ENCODE data around the gene PNPLA2.

The PNPLA2 gene

DNA sequence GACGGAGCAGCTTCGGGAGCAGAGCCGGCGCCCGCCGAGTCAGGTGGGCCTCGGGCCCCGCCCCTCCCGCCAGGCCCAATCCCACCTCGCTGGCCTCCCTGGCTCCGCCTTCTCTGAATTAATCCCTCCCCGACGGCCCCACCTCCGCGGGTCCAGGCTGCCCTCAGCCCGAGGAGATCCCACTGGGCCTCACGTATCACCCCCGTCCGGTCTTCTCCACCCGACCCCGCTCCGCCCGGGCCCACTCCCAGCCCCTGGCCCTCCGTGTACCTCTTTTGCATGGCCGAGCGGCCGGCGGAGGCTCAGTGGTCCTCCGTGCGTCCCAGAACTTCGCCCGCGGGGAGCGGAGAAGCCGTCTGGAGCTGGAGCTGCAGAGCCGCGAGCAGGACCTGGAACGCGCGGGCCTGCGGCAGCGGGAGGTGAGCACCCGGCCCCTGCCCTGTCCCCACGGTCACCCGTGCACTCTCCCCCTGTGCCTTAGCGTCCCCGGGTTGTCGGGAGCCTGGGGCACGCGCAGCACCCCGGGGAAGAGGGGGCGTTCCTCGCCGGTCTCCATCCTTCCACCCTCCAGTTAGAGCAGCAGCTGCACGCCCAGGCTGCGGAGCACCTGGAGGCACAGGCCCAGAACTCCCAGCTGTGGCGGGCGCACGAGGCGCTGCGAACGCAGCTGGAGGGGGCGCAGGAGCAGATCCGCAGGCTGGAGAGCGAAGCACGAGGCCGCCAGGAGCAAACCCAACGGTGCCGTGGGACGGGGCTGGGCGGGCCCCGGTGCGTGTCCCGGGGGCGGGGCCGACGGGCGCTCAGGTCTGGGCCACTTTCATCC is 11.8 kb downstream of the PNPLA2 start:
- peak in 1 of 3 experiments; percentile 66 for DNase-seq (ENCODE audit: low read depth in 3 of 3)

DNA sequence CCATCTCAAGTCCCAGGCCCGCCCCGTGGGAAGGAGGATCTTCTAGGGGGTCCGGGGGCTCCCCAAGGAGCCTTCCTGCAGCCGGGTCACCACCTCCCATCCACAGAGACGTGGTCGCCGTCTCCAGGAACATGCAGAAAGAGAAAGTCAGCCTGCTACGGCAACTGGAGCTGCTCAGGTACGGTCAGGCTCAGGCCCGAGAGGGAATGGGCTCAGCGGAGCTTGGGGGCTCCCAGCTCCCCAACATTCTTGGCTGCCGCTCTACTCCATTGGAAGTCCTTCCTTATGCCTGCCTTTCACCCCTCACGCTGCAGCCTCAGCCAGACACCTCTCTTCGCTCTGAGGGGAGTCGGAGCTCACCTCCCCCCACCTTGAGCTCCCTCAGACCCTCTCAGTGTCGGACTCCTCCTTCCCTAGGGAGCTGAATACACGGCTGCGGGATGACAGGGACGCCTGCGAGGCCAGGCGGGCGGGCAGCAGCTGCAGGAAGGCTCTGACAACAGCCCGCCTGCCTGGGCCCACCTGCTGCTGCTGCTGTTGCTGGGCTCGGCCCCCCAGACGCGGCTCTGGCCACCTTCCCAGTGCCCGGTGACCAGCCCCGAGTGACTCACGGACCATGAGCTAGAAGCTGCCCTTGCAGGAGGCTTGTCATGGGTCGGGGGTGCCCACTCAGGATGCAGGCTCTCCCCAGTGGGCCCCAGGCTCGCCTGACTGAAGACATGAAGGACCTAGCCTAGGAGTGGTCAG is 12.6 kb downstream of the PNPLA2 start:
- no peak for DNase-seq (ENCODE audit: low read depth in 3 of 3)

DNA sequence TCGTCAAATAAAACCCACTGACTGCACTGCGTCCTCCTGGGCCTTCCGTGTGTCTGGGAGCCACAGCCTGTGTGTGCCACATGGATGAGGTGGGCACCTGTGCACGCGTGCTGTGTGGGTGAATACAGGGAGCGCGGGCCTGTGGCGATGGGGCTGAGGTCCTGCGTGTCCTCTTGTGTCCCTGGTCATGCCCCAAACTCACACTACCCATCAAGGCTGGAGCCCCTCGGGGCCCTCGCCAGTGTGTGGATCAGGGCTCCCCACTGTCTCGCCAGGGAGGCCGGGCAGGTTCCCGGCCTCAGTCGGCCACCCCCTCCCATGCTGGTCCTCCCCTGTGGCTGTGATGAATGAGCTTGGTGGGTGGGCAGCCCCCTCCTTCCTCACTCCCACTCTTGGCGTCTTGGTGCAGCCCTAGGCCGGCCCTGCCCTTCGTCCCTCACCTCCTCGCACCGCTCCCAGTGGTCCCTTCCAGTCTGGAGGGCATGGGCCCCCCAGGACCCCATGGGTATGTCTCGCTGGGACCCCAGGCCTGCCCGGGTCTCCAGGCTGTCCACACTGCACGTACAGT is 13.3 kb downstream of the PNPLA2 start:
- no peak for DNase-seq (ENCODE audit: low read depth in 3 of 3)

DNA sequence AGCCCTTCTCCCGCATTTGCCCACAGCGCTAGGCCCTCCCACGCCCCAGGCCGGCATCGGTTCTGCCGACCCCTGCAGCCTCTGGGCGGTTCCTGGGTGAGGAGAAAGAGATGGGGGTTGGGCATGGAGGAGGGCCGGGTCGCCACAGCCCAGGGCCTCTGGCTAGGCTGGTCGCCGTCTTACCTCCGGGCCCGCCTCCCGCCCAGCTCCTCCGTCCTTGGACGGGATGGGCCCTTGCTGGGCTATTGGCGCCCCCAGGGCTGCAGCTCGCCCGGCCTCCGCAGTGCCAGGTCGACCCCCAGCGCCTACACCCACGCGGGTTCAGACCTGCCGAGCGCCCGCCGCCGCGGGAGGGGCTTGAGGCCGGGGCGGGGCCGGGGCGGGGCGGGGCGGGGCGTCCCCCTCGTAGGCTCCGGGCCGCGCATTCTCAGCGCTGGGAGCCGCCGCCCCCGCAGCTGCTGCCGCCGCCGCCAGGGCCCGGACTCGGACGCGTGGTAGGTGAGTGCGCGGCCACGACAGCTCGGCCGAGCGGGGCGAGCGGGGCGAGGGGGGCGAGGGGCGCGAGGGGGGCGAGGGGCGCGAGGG is 13.9 kb downstream of the PNPLA2 start, which contains the start of gene CD151:
Gene CD151 (plus strand): TSS at position 424 of the 585 bp plus-strand sequence. CDS start 3,118 bp downstream, outside the sequence.
- peak in 1 of 3 experiments; percentile 59 for DNase-seq (ENCODE audit: low read depth in 3 of 3)

DNA sequence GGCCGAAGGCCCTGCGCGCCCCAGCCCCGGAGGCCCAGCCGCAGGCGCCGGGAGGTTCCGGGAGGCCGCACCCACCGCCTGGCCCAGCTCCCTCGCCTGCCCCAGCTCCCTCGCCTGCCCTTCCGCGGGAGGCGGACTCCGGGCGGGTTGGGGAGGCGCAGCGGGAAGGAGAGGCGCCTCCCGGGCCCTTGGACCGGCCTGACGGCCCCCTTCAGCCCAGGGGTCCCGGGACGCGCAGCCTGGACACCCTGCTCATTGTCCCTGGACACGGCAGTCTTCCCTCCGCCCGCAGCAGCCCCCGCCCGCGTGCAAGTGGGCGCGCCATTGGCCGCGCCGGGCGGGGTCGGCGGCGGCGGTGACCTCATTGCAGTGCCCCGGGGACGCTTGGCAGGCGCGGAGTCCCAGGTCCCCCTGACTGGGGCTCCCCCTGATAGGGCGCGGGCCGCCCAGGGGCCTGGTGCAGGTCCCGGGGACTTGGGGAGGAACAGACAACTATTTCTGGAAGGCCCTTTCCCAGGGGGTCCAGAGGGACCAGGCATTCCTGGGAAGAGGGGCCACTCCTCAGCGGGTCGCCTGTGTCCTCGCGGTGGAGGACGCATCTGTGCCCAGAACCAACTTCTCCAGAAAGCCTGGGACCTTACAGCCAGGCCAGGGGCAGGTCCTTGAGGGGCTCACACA is 14.5 kb downstream of the PNPLA2 start:
- DNase-seq (ENCODE audit: low read depth in 3 of 3) = no peak

DNA sequence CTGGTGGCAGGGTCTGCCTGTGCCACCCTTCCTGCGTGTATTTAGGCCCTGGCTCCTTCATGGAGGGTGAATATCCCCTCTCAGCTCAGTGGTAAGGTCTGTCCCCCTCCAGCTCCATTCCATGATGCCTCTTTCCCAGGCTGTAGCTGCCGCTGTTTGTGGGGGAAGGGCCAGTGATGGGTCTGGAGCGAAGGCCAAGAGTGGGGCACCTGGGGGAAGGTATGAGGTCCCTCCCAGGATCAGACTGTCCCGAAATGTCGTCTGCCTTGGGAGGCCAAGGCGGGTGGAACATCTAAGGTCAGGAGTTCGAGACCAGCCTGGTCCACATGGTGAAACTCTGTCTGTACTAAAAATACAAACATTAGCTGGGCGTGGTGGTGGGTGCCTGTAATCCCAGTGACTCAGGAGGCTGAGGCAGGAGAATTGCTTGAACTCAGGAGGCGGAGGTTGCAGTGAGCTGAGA is 15.2 kb downstream of the PNPLA2 start:
- DNase-seq (ENCODE audit: low read depth in 3 of 3) = no peak

DNA sequence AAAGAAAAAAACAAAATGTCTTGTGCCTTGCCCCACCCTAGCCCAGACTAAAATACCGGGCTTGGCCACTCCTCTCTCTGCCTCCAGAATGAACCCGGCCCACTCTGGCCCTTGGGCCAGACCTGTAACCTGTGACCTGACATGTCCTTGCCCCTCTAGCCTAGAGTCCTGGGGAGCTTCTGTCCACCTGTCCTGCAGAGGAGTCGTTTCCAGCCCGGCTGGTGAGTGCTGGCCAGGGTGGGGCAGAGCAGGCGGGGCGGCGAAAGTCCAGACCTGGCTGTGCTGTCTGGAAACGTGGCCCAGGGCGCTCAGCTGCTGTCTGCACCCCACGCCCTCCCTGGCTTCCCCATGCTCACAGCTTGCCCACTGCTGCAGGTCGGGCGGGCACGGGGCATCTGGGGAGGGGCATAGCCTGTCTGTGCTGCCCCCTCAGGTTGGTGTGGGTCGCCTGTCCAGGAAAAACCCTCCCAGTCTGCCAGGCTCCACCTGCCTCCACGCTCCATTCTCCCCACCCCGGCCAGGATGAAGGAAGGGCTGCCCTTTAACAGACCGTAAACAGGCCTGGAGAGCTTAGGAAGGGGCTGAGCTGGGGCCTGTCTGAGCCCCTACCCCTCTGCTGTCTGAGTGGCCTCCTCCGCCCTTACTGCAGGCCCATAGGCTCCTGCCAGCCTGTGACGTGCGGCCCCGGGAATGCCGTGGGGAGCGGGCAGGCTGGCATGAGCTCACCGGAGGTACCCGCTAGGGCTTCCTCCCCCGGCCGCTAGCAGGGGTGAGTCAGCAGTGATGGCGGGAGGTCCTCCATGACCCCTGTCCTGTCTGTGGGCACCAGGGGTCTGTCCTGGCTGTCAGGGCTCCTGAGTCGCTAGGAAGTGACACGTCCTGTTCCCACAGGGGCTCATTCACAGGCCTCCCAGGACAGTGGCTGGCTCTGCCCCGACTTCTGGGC is 15.9 kb downstream of the PNPLA2 start:
- DNase-seq (ENCODE audit: low read depth in 3 of 3) = no peak

DNA sequence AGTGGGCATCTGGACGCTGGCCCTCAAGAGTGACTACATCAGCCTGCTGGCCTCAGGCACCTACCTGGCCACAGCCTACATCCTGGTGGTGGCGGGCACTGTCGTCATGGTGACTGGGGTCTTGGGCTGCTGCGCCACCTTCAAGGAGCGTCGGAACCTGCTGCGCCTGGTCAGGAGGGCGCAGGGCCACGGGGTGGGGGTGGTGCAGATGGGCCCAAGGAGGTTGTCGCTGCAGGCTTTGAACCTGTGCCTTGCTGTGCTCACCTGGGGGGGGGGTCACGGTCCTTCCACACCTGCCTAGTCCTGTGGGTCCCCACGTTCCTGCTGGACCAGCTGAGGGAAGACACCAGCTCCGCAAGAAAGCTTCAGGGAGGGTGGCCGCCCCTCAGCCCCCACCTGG is 17.6 kb downstream of the PNPLA2 start:
- DNase-seq (ENCODE audit: low read depth in 3 of 3) = no peak

DNA sequence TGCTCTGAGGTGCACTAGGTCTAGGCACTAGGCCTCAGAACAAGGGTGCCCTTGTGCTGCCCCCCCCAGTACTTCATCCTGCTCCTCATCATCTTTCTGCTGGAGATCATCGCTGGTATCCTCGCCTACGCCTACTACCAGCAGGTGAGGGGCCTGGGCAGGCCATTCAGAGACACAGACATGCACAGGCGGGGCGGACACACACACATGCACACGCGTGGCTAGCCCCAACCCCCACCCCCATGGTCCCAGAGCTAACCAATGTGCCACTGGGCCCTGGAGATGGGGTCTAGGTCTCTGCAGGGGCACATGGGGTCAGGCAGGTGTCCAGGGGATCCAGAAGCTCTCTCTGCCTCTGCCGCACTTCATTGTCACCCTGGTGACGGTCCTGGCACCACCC is 18.0 kb downstream of the PNPLA2 start:
- DNase-seq (ENCODE audit: low read depth in 3 of 3) = no peak

DNA sequence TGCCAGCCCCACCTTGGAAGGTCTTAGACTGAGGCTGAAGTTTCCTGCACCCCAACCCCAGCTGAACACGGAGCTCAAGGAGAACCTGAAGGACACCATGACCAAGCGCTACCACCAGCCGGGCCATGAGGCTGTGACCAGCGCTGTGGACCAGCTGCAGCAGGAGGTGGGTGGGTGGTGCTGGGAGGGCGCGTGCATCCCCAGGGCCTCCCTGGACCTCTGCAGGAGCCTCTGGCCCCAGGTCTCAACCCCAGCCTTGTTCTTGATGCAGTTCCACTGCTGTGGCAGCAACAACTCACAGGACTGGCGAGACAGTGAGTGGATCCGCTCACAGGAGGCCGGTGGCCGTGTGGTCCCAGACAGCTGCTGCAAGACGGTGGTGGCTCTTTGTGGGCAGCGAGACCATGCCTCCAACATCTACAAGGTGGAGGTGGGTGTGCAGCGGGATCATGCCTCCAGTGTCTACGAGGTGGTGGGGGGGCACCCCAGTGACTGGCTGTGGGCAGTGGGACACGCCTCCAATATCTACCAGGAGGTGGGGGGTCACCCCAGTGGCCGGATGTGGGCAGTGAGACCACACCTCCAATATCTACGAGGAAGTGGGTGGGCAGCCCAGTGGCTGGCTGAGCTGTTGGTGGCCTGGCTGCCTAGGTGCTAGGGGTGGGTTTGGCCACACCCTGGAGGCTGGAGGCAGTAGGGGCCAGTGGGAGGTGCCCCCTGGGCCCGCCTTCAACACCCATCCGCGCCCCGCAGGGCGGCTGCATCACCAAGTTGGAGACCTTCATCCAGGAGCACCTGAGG is 18.7 kb downstream of the PNPLA2 start:
- no peak for DNase-seq (ENCODE audit: low read depth in 3 of 3)

DNA sequence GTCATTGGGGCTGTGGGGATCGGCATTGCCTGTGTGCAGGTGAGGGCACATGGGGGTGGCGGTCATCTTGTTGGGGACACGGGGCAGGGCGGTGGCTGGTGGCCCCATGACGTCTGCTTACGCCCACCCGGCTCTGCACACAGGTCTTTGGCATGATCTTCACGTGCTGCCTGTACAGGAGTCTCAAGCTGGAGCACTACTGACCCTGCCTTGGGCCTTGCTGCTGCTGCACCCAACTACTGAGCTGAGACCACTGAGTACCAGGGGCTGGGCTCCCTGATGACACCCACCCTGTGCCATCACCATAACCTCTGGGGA is 19.2 kb downstream of the PNPLA2 start:
- DNase-seq (ENCODE audit: low read depth in 3 of 3) = no peak

DNA sequence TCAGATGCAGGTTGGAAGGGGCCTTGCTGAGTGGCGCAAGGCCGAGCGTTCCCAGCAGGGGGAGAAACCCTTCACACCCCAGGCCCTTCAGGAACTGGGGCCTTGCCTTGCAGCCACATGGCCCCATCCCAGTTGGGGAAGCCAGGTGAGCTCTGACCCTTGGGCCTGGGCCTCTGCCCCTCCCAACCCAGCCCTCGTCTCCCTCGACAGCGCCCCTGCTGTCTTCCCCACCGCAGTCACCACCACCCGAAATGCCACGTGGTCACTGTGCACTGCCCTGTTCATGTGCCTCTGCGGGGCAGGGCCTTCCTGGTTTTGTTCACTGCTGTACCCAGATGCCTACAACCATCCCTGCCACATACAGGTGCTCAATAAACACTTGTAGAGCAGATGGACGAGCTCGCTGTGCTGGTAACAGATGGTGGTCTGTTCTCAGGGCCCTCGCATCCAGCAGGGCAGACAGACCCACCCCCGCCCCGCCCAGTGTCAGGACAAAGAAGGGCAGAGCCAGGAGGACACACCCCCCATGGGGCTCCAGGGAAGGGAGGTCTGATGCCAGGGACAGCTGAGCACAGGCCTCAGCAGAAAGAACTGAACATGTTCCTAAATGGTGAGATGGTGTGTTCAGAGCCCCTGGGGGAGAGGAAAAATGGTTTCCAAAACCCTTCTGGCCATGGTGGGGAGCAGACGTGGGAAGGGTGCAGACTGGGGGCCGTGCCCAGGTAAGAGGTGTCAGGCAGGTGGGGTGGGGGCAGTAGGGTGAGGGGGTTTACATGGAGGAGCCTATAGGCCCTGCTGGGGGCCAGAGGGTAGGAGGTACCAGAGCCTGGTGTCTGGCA is 19.9 kb downstream of the PNPLA2 start:
- no peak for DNase-seq (ENCODE audit: low read depth in 3 of 3)

DNA sequence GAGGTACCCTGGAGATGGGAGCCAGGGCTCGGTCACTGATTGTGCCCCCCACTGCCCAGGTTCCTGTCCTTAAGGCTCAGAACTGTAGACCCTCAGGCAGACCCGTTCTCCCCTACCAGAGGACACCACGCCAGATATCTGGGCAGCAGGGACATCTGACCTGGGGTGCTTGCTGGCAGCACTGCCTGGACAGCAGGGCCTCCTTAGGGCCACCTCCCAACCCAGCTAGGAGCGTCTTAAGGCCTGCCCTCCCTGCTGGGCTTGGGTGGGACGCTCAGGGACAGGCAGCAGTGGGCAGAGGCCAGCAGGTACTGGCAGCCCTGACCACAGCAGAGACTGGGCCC is 20.5 kb downstream of the PNPLA2 start:
- no peak for DNase-seq (ENCODE audit: low read depth in 3 of 3)

DNA sequence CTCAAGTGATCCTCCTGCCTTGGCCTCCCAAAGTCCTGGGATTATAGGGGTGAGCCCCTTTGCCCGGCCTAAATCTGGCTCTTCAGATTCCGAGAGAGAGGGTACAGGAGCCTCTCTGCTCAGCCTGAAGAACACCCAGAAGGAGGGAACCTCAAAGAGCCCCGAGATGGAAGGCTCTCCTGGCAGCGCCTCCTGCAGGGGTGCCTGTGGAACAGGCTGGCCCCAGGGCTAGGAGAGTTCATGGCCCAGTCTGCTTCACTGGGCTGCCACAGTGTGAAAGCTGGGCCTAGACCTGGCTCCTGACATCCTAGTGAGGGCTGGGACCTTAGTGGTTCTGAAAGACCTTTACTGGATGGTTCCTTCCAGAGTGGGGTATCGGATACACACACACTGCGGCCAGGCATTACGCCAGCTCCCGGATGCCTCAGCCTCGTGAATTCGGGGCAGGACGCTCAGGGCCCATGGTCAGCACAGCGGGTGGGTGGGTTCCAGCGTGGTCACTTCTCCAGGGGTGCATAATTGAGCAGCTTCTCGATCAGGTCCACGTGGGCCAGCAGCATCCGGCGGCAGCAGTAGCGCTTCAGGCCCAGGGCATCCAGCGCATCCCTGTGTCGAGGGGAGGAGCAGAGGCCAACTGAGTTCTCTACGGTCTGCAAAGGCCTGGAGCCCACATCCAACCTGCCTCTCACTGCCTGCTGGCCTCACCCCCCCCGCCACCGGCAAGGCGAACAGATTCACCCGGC is 21.3 kb downstream of the PNPLA2 start:
- no peak for DNase-seq (ENCODE audit: low read depth in 3 of 3)

DNA sequence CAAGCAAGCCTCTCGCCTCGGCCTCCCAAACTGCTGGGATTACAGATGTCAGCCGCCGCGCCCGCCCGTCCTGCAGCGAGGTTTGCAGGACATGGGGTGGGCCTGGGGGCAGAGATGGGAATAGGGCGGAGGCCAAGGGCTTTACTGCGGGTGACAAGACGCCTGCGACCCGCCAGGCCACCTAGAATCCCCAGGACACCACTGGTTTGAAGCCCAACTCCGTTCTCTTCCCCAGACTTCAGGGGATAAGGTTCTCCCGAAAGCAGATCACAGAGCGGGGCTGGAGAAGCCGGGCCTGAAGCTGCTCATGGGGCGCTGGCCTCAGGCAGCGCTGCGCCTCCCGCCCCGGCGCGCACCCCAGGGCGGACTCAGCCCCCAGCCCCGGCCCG is 23.3 kb downstream of the PNPLA2 start:
- DNase-seq (ENCODE audit: low read depth in 3 of 3) = no peak

DNA sequence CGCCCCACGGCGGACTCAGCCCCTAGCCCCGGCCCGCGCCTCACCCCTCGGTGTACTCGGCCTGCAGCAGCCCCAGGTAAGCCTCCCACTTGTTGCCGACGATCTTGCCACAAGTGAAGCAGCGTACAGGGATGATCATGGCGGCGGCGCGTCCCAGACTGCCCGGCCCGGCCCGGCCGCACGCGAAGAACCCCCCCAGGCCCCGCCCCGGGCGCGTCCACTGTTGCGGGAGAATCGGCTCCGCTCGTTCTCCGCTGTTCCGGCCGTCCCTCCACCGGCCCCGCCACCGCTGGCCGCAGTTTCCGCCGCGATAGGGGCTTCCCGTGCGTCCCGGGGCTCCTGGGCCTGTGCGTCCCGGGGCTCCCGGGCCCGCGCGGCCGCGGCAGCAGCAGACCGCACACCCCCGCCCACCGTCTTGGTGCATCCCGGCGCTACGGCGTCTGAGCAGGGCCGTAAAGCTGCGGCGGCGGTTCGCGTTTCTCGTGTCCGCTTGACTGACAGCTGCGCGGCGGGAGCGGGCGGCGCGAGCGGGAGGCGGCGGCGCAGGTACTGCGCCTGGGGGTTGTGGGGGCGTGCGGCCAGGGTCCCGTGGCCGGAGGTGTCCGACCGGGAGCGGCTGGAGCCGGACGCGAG is 23.8 kb downstream of the PNPLA2 start, which contains the start of the genes POLR2L and TSPAN4:
Gene POLR2L (minus strand): TSS at position 160 of the 633 bp plus-strand sequence. CDS start 21 bp downstream, at position 139.
Gene TSPAN4 (plus strand): TSS at position 483 of the 633 bp plus-strand sequence. CDS start 7,453 bp downstream, outside the sequence.
- DNase-seq (ENCODE audit: low read depth in 3 of 3) = peak; percentile 75 to 87 (median 77)

DNA sequence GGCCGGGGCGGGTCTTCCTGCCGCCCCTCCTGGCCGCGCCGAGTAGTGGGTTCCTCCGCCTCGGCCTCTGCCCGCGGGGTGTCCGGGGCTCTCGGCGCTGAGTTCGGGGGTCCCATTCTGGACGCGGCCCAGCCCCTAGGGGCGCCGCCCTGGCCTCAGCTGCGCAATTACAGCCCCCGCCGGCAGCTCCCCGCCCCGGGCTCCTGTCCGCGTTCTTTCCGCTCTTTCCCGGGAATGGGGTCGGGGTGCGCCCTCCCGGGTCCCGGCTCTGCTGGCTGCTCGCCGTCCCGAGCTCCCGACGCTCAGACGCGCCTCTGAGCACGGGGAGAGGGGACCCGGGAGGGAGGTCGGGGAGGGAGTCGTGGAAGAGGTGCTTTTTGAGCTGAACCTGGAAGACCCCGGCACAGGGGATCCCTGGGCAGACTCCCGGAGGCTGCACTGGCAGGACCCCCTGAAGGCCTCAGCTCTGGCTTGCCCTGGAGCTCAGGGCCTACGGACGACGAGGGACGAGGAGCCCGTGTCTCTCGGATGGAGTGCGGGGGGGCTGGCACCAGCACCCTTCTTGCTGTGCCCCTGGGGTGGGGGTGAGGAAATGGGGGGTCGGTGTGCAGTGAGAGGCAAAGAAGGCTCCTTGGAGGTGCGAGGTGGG is 24.5 kb downstream of the PNPLA2 start:
- DNase-seq (ENCODE audit: low read depth in 3 of 3) = no peak
